T-cell (primary cell): Measurements from ENCODE around the gene LRRC66. TPM values are rescaled to one million over a fixed set of nuclear protein-coding genes. Genes with fewer than 3 reads are reported as not detected.
A peak's percentile ranks its signal among the peaks of the same experiment; 100 is the strongest.

Source experiments
- ATAC-seq, 4 experiments: fragments of 200-7000 bp in 3 of 4; fragments of 150-1000 bp in 1 of 4; cut with Tn5 transposase; replicated peaks in 1 of 4; 1 replicate in 3 of 4; 2 replicates in 1 of 4; pipeline ENCODE4 v1.10.0; 2021; ENCODE audit warnings: moderate library complexity in 3 of 4, mild to moderate bottlenecking in 2 of 4, moderate number of reproducible peaks in 1 of 4
- CTCF ChIA-PET, 2 donors: fragments of 300-600 bp; sonication (Branson Sonifier 250); formaldehyde crosslinking; loops; one replicate each; lab custom pipeline; 2022; ENCODE audit warnings: antibody characterized with exemption in 2 of 2; lab: Charles Lee
- POLR2A ChIA-PET, 2 donors: fragments of 300-600 bp; sonication (Branson Sonifier 250); formaldehyde crosslinking; loops; one replicate each; lab custom pipeline; 2022; ENCODE audit warnings: antibody characterized with exemption in 2 of 2; lab: Charles Lee
- DNase-seq, 35 experiments: peaks; one replicate each; pipeline versions ENCODE4 v3.0.0 to v3.0.0-alpha.2; 2013 to 2023
- H3K27ac ChIP-seq: one replicate; pipeline ENCODE4 v1.5.1; 2013; ENCODE audit warnings: low read length
- H3K27me3 ChIP-seq, 2 experiments: replicated peaks in 1 of 2; 1 replicate in 1 of 2; 2 replicates in 1 of 2; pipeline versions ENCODE4 v1.6.1 to v1.7.0; 2013; ENCODE audit warnings: low read length in 1 of 2, mixed read lengths in 1 of 2; ENCODE audit not compliant: control insufficient read depth in 2 of 2, insufficient read depth in 2 of 2; ENCODE audit errors: extremely low read depth in 1 of 2
- H3K36me3 ChIP-seq, 2 donors: 1 replicate in 1 of 2; 2 replicates in 1 of 2; pipeline versions ENCODE4 v1.6.1 to v1.7.0; 2013; ENCODE audit warnings: low read length in 1 of 2; ENCODE audit not compliant: control insufficient read depth in 2 of 2, insufficient read depth in 1 of 2; ENCODE audit errors: extremely low read depth in 1 of 2
- H3K4me1 ChIP-seq, 2 experiments: 1 replicate in 1 of 2; 2 replicates in 1 of 2; pipeline versions ENCODE4 v1.6.1 to v1.7.0; 2013; ENCODE audit warnings: low read length in 2 of 2, mixed read lengths in 1 of 2; ENCODE audit not compliant: insufficient read depth in 2 of 2, control insufficient read depth in 1 of 2; ENCODE audit errors: extremely low read depth in 1 of 2
- H3K4me3 ChIP-seq, 2 donors: 1 replicate in 1 of 2; 2 replicates in 1 of 2; pipeline versions ENCODE4 v1.5.1 to v1.7.0; 2013; ENCODE audit warnings: mild to moderate bottlenecking in 2 of 2, low read length in 1 of 2, moderate library complexity in 1 of 2; ENCODE audit not compliant: control insufficient read depth in 1 of 2; ENCODE audit errors: extremely low read depth in 1 of 2
- H3K9me3 ChIP-seq: 2 replicates; pipeline ENCODE4 v1.7.0; 2013
- H3K27ac Mint-ChIP-seq, 2 donors: one replicate each; pipeline ENCODE4 v1.8.0; 2020 to 2021; ENCODE audit warnings: mild to moderate bottlenecking in 2 of 2, mixed read lengths in 2 of 2
- H3K27me3 Mint-ChIP-seq, 2 donors: one replicate each; pipeline ENCODE4 v1.8.0; 2021 to 2022; ENCODE audit warnings: mixed read lengths in 2 of 2
- H3K36me3 Mint-ChIP-seq: one replicate; pipeline ENCODE4 v1.8.0; 2021; ENCODE audit warnings: mixed read lengths
- H3K4me1 Mint-ChIP-seq, 3 donors: one replicate each; pipeline ENCODE4 v1.8.0; 2020 to 2022; ENCODE audit warnings: mixed read lengths in 3 of 3, mild to moderate bottlenecking in 1 of 3
- H3K4me3 Mint-ChIP-seq, 3 donors: one replicate each; pipeline ENCODE4 v1.8.0; 2020 to 2022; ENCODE audit warnings: mild to moderate bottlenecking in 3 of 3, mixed read lengths in 3 of 3, moderate library complexity in 3 of 3
- H3K9me3 Mint-ChIP-seq, 3 donors: one replicate each; pipeline ENCODE4 v1.8.0; 2020 to 2022; ENCODE audit warnings: mixed read lengths in 3 of 3
- WGBS: methylation state at CpG from one replicate; pipeline ENCODE4 v1.1.5; 2013; ENCODE audit warnings: missing lambda C conversion rate; ENCODE audit not compliant: insufficient coverage; 5-methylcytosine and 5-hydroxymethylcytosine counted together
- total RNA-seq, 35 experiments: library from RNA in 6 of 35; stranded (reverse) in 6 of 35; fragments of 120-200 nt in 1 of 35; gene quantifications; one replicate each; pipeline versions ENCODE4 v1.2.1 to v1.2.4 and lab custom pipeline; 2013 to 2026

The LRRC66 gene, protein sequence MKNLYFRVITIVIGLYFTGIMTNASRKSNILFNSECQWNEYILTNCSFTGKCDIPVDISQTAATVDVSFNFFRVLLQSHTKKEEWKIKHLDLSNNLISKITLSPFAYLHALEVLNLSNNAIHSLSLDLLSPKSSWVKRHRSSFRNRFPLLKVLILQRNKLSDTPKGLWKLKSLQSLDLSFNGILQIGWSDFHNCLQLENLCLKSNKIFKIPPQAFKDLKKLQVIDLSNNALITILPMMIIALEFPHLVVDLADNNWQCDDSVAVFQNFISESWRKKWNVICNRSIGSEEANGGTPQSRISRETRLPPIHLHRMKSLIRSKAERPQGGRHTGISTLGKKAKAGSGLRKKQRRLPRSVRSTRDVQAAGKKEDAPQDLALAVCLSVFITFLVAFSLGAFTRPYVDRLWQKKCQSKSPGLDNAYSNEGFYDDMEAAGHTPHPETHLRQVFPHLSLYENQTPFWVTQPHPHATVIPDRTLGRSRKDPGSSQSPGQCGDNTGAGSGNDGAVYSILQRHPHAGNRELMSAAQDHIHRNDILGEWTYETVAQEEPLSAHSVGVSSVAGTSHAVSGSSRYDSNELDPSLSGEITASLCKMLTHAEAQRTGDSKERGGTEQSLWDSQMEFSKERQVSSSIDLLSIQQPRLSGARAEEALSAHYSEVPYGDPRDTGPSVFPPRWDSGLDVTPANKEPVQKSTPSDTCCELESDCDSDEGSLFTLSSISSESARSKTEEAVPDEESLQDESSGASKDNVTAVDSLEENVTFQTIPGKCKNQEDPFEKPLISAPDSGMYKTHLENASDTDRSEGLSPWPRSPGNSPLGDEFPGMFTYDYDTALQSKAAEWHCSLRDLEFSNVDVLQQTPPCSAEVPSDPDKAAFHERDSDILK
- under 1 TPM; 0.13 to 0.47 (median 0.20) TPM for total RNA-seq
- 0.15 TPM for total RNA-seq (2013)
- total RNA-seq (lab: John Stamatoyannopoulos, UW): 0 to 1.4 (median 0.25) reads per million in 29 experiments

DNA sequence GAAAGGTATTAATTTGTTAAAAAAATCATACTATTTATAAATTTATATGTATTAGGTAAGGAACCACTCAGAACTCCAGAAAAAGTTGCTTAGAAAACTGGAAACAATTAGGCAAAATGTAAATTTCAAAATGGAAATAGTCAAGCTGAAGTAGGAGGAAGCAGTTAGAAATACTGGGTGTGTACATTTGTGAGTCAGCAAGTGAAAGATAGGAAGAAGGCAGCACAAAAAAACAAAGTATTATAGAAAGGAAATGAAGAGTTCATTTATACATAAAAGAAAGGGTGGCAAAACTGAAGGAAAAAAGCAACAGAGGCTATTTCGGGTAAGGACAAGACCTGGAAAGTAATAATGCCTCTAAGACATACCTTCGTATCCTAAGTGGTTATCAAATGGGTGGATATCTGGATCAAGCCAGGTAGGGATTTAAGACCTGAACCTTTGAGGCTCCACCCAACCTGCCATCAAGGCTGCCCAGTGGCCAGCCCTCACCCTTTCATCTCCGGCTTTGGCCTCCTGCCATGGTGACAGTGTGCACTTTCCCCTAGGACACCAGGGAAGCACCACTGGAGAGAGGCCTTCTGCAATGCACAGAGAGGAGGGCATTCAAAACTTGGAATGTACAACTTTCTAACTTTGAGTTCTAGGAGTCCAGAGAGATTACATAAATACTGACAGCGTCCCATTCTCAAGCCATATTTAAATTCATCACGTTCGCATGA lies at the start of gene LRRC66:
Gene LRRC66 (minus strand): TSS at position 428 of the 722 bp plus-strand sequence. CDS start 2,750 bp downstream, outside the sequence.
- H3K4me1 ChIP-seq: no peaks in the 10 kb centered on the region
- Mint-ChIP-seq H3K9me3 (no peaks in the 10 kb centered on the region), H3K4me3 (no peak within 1 kb of the TSS), H3K4me1 (peaks cover 0 to 3% (median 0%) of the 10 kb centered on the region in 3 donors), H3K27me3 (no peaks in the 10 kb centered on the region), H3K27ac (peak within 1 kb of the TSS in 1 of 2 donors; percentile 59), H3K36me3 (peaks cover 6% of the 10 kb centered on the region)
- H3K36me3 ChIP-seq: peaks cover 0 to 2% of the 10 kb centered on the region in 2 donors
- ChIA-PET POLR2A (no interaction called here), CTCF (interaction anchor here in 1 of 2 donors (0.7 kb wide), 1 partner anchor 137 kb away, joined by 3 read pairs; no protein-coding TSS in a partner anchor)
- no peak within 1 kb of the TSS for H3K4me3 ChIP-seq
- WGBS: 100% methylated on average over 1 of the region's 6 CpGs
- ATAC-seq (no peak), DNase-seq (no peak)
- no peak within 1 kb of the TSS for H3K27ac ChIP-seq
- H3K27me3 ChIP-seq: no peaks in the 10 kb centered on the region
- H3K9me3 ChIP-seq: no peaks in the 10 kb centered on the region

DNA sequence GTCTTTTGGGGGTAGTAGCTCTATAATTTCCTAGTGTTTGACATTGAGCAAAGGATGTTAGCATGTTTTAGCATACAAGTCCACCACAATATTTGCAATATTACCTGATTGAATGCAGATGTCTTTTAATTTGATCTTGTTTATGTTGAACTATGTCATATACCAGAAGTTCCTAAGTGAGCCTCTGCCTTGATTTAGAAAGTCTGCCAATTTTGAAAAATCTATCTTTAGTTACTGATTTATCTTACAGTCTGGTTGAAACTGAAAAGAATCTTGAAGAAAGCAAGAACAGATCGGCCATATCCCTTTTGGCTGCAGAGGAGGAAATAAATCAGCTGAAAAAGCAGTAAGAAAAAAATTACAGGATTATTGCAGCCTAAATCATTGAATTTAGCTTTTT lies 49.4 kb upstream of the LRRC66 start:
- Mint-ChIP-seq H3K4me3 (no peak overlapping the region), H3K9me3 (peaks cover 0 to 6% (median 0%) of the 10 kb centered on the region in 3 donors), H3K4me1 (no peaks in the 10 kb centered on the region), H3K36me3 (no peaks in the 10 kb centered on the region), H3K27ac (no peak overlapping the region), H3K27me3 (peaks cover 47 to 58% of the 10 kb centered on the region in 2 donors)
- Histone ChIP-seq H3K27me3 (peaks cover 0 to 8% of the 10 kb centered on the region in 2 experiments), H3K4me1 (no peaks in the 10 kb centered on the region), H3K9me3 (no peaks in the 10 kb centered on the region), H3K36me3 (no peaks in the 10 kb centered on the region), H3K27ac (no peak overlapping the region), H3K4me3 (no peak overlapping the region)
- WGBS: 80% methylated on average over 1 of the region's 1 CpG
- no peak for ATAC-seq
- no peak for DNase-seq
- POLR2A ChIA-PET: no interaction called here
- CTCF ChIA-PET: no interaction called here

DNA sequence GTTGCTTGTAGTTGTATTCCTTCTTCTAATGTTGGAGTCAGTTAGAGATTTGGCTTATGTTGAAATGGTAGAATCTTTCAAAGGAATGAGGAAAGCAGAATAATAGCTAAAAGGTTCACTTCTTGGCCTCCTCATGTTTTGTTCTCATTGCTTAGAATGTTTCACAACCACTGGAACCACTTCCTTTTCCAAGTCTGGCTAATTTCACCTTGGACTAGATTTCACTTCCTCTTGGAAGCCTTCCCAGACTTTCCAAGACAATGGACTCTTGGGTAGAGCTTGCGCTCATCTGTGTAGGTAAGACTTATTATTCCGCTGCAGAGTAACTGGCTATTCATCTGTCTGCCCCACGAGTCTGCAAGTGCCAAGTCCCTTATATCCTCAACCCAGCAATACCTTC lies 39.2 kb upstream of the LRRC66 start:
- H3K4me1 Mint-ChIP-seq: no peaks in the 10 kb centered on the region
- no peaks in the 10 kb centered on the region for H3K9me3 Mint-ChIP-seq
- no peak overlapping the region for H3K4me3 Mint-ChIP-seq
- Histone ChIP-seq H3K36me3 (no peaks in the 10 kb centered on the region), H3K27ac (no peak overlapping the region), H3K9me3 (no peaks in the 10 kb centered on the region), H3K4me3 (no peak overlapping the region), H3K27me3 (no peaks in the 10 kb centered on the region), H3K4me1 (no peaks in the 10 kb centered on the region)
- no peak for ATAC-seq
- peaks cover 18 to 25% of the 10 kb centered on the region in 2 donors for H3K27me3 Mint-ChIP-seq
- no CpG with 5 or more reads among the region's 3 CpGs for WGBS
- DNase-seq: no peak
- H3K27ac Mint-ChIP-seq: no peak overlapping the region
- POLR2A ChIA-PET: no interaction called here
- no peaks in the 10 kb centered on the region for H3K36me3 Mint-ChIP-seq
- CTCF ChIA-PET: no interaction called here

DNA sequence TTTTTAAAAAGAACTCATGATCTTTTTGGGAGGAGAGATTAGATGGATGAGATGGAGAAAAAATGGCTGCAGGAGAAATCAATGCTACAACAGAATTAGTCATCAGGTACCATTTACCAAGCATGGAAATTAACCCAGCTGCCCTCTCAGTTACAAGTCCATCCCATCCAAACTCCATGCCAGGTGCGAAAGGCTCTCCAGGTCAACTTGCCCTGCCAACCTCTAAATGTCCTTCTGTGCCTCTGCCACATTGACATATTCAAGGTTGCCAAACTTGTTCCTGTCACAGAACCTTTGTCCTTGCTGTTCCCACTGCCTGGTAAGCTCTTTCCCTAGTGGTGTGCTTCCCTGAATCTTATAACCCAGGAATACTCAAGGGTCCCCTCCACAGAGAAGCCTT lies 38.1 kb upstream of the LRRC66 start:
- Histone ChIP-seq H3K9me3 (no peaks in the 10 kb centered on the region), H3K4me3 (no peak overlapping the region), H3K4me1 (no peaks in the 10 kb centered on the region), H3K27me3 (peaks cover 3% of the 10 kb centered on the region in 2 experiments), H3K27ac (no peak overlapping the region), H3K36me3 (no peaks in the 10 kb centered on the region)
- 80% methylated on average over 1 of the region's 1 CpG for WGBS
- Mint-ChIP-seq H3K27ac (no peak overlapping the region), H3K9me3 (no peaks in the 10 kb centered on the region), H3K4me3 (no peak overlapping the region), H3K36me3 (no peaks in the 10 kb centered on the region), H3K27me3 (peaks cover 28 to 34% of the 10 kb centered on the region in 2 donors), H3K4me1 (no peaks in the 10 kb centered on the region)
- ChIA-PET CTCF (no interaction called here), POLR2A (no interaction called here)
- ATAC-seq: no peak
- DNase-seq: no peak

DNA sequence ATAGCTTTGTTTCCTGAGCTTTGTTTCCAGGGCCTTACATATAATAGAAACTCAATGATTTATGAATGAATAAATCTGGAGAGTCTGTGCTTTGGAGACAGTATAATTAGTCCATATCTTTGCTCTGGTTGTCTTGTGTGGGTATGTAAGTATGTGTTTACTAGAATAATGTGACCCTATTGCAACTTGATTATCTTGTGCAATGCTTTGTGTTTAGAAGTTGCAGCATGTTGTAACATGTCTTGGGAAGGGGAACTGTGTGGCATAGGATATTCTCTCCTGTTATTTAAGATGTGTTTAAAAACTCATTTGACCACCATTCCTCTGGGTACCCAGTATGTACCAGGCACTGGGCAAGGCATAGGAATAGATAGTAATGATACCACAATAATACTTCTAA lies 37.0 kb upstream of the LRRC66 start:
- Mint-ChIP-seq H3K36me3 (no peaks in the 10 kb centered on the region), H3K4me1 (peaks cover 5% of the 10 kb centered on the region in 3 donors), H3K4me3 (no peak overlapping the region), H3K9me3 (no peaks in the 10 kb centered on the region), H3K27me3 (peaks cover 39 to 43% of the 10 kb centered on the region in 2 donors), H3K27ac (no peak overlapping the region)
- H3K4me3 ChIP-seq: no peak overlapping the region
- no peaks in the 10 kb centered on the region for H3K36me3 ChIP-seq
- DNase-seq (no peak), ATAC-seq (no peak)
- H3K4me1 ChIP-seq: peaks cover 0 to under 1% of the 10 kb centered on the region in 2 experiments
- ChIA-PET POLR2A (no interaction called here), CTCF (no interaction called here)
- H3K9me3 ChIP-seq: no peaks in the 10 kb centered on the region
- no peak overlapping the region for H3K27ac ChIP-seq
- peaks cover 3 to 10% of the 10 kb centered on the region in 2 experiments for H3K27me3 ChIP-seq

DNA sequence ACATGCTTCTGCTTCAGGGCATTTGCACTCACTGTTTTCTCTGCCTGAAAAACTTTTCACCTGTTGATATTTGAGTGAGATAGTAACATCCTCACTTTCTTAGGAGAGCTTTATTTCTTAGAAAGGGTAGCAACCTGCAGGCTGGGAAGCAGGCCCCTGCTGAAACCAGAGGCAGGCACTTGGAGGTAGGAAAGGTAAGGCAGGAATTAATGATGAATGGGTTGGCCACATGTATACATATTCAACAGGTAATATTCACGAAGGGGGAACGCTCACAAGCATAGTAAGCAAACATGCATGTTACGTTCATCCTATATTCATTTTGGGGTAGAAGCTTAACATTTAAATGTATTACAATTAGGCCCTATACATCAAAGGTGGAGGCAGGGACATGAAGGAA lies 34.1 kb upstream of the LRRC66 start:
- no CpG with 5 or more reads among the region's 3 CpGs for WGBS

More for the DNA sequence above, 34.1 kb upstream of the LRRC66 start:
- Mint-ChIP-seq H3K4me3 (no peak overlapping the region), H3K36me3 (no peaks in the 10 kb centered on the region), H3K9me3 (no peaks in the 10 kb centered on the region), H3K27me3 (peaks cover 52 to 55% of the 10 kb centered on the region in 2 donors), H3K4me1 (peaks cover 11 to 18% (median 18%) of the 10 kb centered on the region in 3 donors), H3K27ac (no peak overlapping the region)
- peaks cover 0 to 9% of the 10 kb centered on the region in 2 experiments for H3K4me1 ChIP-seq
- H3K27me3 ChIP-seq: peaks cover 12 to 18% of the 10 kb centered on the region in 2 experiments
- no peak for DNase-seq
- no peaks in the 10 kb centered on the region for H3K9me3 ChIP-seq
- H3K27ac ChIP-seq: no peak overlapping the region
- H3K36me3 ChIP-seq: no peaks in the 10 kb centered on the region
- no peak overlapping the region for H3K4me3 ChIP-seq
- CTCF ChIA-PET: no interaction called here
- ATAC-seq: no peak
- POLR2A ChIA-PET: no interaction called here
